PC-3 (cell line): ENCODE data around the gene SRSF8. TPM values are rescaled to one million over a fixed set of nuclear protein-coding genes. Genes with fewer than 3 reads are reported as not detected.
"Not testable (repeated sequence)": the region's sequence is repeated elsewhere in the genome, so short reads cannot be mapped to it uniquely, and the experiment has no call there.

Source experiments
- ATAC-seq: fragments of 200-7000 bp; cut with Tn5 transposase; 2 replicates; pipeline ENCODE4 v1.9.1; 2020; ENCODE audit warnings: mild to moderate bottlenecking, moderate library complexity
- Bru-seq: library from RNA; stranded (reverse); fragments of 400-500 nt; gene quantifications from one replicate; lab custom pipeline; 2021; lab: Mats Ljungman, UMichigan
- BruChase-seq, 2 experiments: library from RNA; stranded (reverse); fragments of 400-500 nt; gene quantifications; one replicate each; lab custom pipeline; 2021; lab: Mats Ljungman, UMichigan
- BruUV-seq: library from RNA; stranded (reverse); fragments of 400-500 nt; replicated peaks from 2 replicates; lab custom pipeline; 2021; lab: Mats Ljungman, UMichigan
- CTCF ChIA-PET: fragments of 300-600 bp; sonication (Branson Sonifier 250); formaldehyde crosslinking; loops from one replicate; lab custom pipeline; 2022; ENCODE audit warnings: antibody characterized with exemption; lab: Charles Lee
- POLR2A ChIA-PET: fragments of 300-600 bp; sonication (Branson Sonifier 250); formaldehyde crosslinking; loops from one replicate; lab custom pipeline; 2022; ENCODE audit warnings: antibody characterized with exemption; ENCODE audit not compliant: unreplicated experiment; lab: Charles Lee
- DNase-seq: peaks from one replicate; pipeline ENCODE4 v3.0.0-alpha.2; 2015
- H2AFZ ChIP-seq: fragments of 300-600 bp; sonication (generic); 2 replicates; pipeline ENCODE4 v1.6.0; 2016; ENCODE audit warnings: antibody characterized with exemption, low read length
- H3F3A ChIP-seq: fragments of 300-600 bp; sonication (generic); one replicate; pipeline ENCODE4 v1.6.0; 2017; ENCODE audit warnings: antibody characterized with exemption, low read length, control low read depth, mild to moderate bottlenecking; ENCODE audit not compliant: unreplicated experiment
- H3K27ac ChIP-seq: fragments of 300-600 bp; sonication (generic); 2 replicates; pipeline ENCODE4 v1.5.1; 2016; ENCODE audit warnings: mild to moderate bottlenecking, low read length
- H3K27me3 ChIP-seq: fragments of 300-600 bp; sonication (generic); 2 replicates; pipeline ENCODE4 v1.6.1; 2016; ENCODE audit warnings: low read length, mixed read lengths
- H3K36me3 ChIP-seq: fragments of 300-600 bp; sonication (generic); 2 replicates; pipeline ENCODE4 v1.6.1; 2016; ENCODE audit warnings: low read depth, mixed run types, low read length, mixed read lengths
- H3K4me1 ChIP-seq: fragments of 300-600 bp; sonication (generic); 2 replicates; pipeline ENCODE4 v1.5.1; 2016; ENCODE audit warnings: low read length; ENCODE audit not compliant: insufficient read depth
- H3K4me2 ChIP-seq: fragments of 300-600 bp; sonication (generic); 2 replicates; pipeline ENCODE4 v1.6.0; 2016; ENCODE audit warnings: low read length
- H3K4me3 ChIP-seq: fragments of 300-600 bp; sonication (generic); 2 replicates; pipeline ENCODE4 v1.5.1; 2016; ENCODE audit warnings: mild to moderate bottlenecking, low read length, mixed read lengths
- H3K79me2 ChIP-seq: fragments of 300-600 bp; sonication (generic); 2 replicates; pipeline ENCODE4 v1.6.1; 2017; ENCODE audit warnings: low read length, mixed read lengths
- H3K9ac ChIP-seq: fragments of 300-600 bp; sonication (generic); 2 replicates; pipeline ENCODE4 v1.6.0; 2016; ENCODE audit warnings: mild to moderate bottlenecking, low read length
- H3K9me2 ChIP-seq: fragments of 300-600 bp; sonication (generic); replicated peaks from 2 replicates; pipeline ENCODE4 v1.6.1; 2016; ENCODE audit warnings: mixed run types, low read length, mixed read lengths
- H3K9me3 ChIP-seq: fragments of 300-600 bp; sonication (generic); 2 replicates; pipeline ENCODE4 v1.6.1; 2016; ENCODE audit warnings: low read length, mixed read lengths
- H4K20me1 ChIP-seq: fragments of 300-600 bp; sonication (generic); 2 replicates; pipeline ENCODE4 v1.6.1; 2016; ENCODE audit warnings: low read length, mixed read lengths
- CTCF ChIP-seq: fragments of 300-600 bp; sonication (generic); conservative IDR thresholded peaks from 2 replicates; pipeline ENCODE4 v1.5.1; 2017; ENCODE audit warnings: antibody characterized with exemption, low read depth, mild to moderate bottlenecking, low read length
- EZH2 ChIP-seq: fragments of 300-600 bp; sonication (generic); IDR thresholded peaks from one replicate; pipeline ENCODE4 v1.6.1; 2017; ENCODE audit warnings: antibody characterized with exemption, mild to moderate bottlenecking, low read length; ENCODE audit not compliant: unreplicated experiment
- EZH2phosphoT487 ChIP-seq: fragments of 300-600 bp; sonication (generic); IDR thresholded peaks from 2 replicates; pipeline ENCODE4 v1.6.1; 2018; ENCODE audit warnings: mild to moderate bottlenecking, antibody characterized with exemption, low read length, borderline replicate concordance
- intact Hi-C: fragments of 100-400 bp; cut with micrococcal nuclease; formaldehyde crosslinking; loops from 2 replicates; pipeline ENCODE4 v1.9.0; 2023
- long read RNA-seq: library from polyadenylated mRNA; unstranded; transcript quantifications from one replicate; pipeline ENCODE4 v2.0.0, GENCODE V29; 2021; ENCODE audit not compliant: unreplicated experiment
- total RNA-seq: library from RNA; depleted of rRNA; stranded (reverse); fragments of >200 nt; gene quantifications from 2 replicates; pipeline ENCODE4 v1.2.3, GENCODE V29; 2014; rRNA removed

Gene SRSF8
- total RNA-seq (17.2 and 20.4 TPM in 2 replicates), Bru-seq, nascent RNA (percentile 91 among the genes with signal in this experiment), BruChase-seq, experiment 1, labeled RNA remaining after a 6-hour chase (percentile 98 among the genes with signal in this experiment), BruChase-seq, experiment 2, labeled RNA remaining after a 2-hour chase (percentile 96 among the genes with signal in this experiment)
- long read RNA-seq, full-length matches to known transcripts = 139 of 140 reads
- long read RNA-seq, partial matches to known transcripts = 0 of 140 reads
- long read RNA-seq, other reads (novel, unspliced or antisense) = 1 of 140 reads

DNA sequence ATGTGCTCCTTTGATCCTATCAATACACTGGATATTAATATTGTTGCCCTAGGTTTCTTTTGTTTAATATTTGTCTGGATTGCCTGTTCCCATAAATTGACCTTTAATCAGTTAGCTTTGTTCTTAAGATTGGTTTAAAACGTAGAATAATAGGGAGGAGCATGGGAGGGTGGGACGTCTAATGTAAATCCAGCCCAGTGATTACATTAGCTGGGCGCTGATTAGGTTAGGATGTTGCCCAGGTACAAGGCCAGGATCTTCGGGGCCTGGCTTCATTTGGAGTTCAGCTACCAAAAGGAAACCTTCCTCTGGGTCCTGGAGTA, at the start of gene SRSF8:
TSS of gene SRSF8 (plus strand) at position 204 of the 323 bp plus-strand sequence. CDS start 308 bp downstream, outside the sequence.
- peak within 1 kb of the TSS; percentile 91 for H3K4me2 ChIP-seq
- H3K9ac ChIP-seq = peak within 1 kb of the TSS; percentile 79
- H3K4me1 ChIP-seq = peaks cover 13% of the 10 kb centered on the region
- no peak for DNase-seq
- H3K27me3 ChIP-seq = peaks cover 7% of the 10 kb centered on the region; the same call in 1 of the 2 replicates
- H3K4me3 ChIP-seq = peak within 1 kb of the TSS; percentile 82
- ChIA-PET CTCF (interaction anchor here (0.5 to 1.6 kb wide), 5 partner anchors 81 to 639 kb away, joined by 3 to 16 read pairs (median 3); partner anchors contain the start of genes CWC15 and KDM4D), POLR2A (interaction anchor here (0.6 to 1.1 kb wide), 9 partner anchors 23 to 1323 kb away, joined by 3 to 28 read pairs (median 5); partner anchors contain the start of genes CCDC82, CWC15, ENDOD1 and JRKL)
- no peaks in the 10 kb centered on the region for H3K9me3 ChIP-seq
- ATAC-seq = peak; percentile 48; the same call in 1 of the 2 replicates
- no peaks in the 10 kb centered on the region for H3K9me2 ChIP-seq
- intact Hi-C loops = loop anchor here (2.0 to 10.0 kb wide), 5 partner anchors 94 to 1361 kb away; partner anchors contain the start of genes AMOTL1, CWC15, KDM4D and SESN3
- H3K79me2 ChIP-seq = peaks cover 42% of the 10 kb centered on the region
- no peaks in the 10 kb centered on the region for H3F3A ChIP-seq
- H3K36me3 ChIP-seq = no peaks in the 10 kb centered on the region
- H2AFZ ChIP-seq = peak within 1 kb of the TSS; percentile 78
- BruUV-seq = no TSS peak
- TF ChIP-seq EZH2 (no peak), EZH2phosphoT487 (no peak), CTCF (no peak)
- H3K27ac ChIP-seq = peak within 1 kb of the TSS; percentile 67
- peaks cover 7% of the 10 kb centered on the region; the same call in 1 of the 2 replicates for H4K20me1 ChIP-seq

DNA sequence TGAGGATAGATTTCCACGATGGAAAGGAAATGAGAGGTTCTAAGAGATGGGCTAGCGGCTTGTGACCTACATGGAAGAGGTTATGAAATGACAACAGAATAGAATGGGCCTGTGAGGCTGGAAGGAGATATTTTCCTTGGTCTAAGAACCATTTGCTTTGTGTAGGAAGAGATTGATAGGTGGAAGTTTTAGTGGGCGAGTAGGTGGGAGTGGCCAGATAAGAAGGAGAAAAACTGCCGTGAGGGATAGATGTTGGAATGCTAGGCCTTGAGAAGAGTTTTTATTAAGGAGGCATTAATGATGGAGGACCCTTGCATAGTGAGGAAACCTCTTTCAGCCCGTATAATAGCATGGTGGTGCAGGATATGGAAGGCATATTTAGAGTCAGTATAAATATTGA, 45.3 kb upstream of the SRSF8 start:
- H3K79me2 ChIP-seq, POLR2A ChIA-PET, intact Hi-C loops, BruUV-seq, H3K9me3 ChIP-seq, H3K9me2 ChIP-seq, CTCF ChIA-PET, H3K4me3 ChIP-seq, ATAC-seq, H4K20me1 ChIP-seq, H2AFZ ChIP-seq, H3F3A ChIP-seq, DNase-seq, H3K4me2 ChIP-seq, H3K9ac ChIP-seq, H3K36me3 ChIP-seq, H3K4me1 ChIP-seq, H3K27ac ChIP-seq: not testable (repeated sequence)
- peaks cover 11% of the 10 kb centered on the region; the same call in 1 of the 2 replicates for H3K27me3 ChIP-seq

GRCh38 chr11:95024958-95025357, 41.8 kb upstream of the SRSF8 start, which contains the start of gene KDM4E:
Gene KDM4E, plus strand, starts transcription at chr11:95025258. Its CDS starts 300 bp downstream, at chr11:95025558.
- Histone ChIP-seq H3K4me2 (no peak within 1 kb of the TSS), H3K36me3 (no peaks in the 10 kb centered on the region), H3K9me3 (no peaks in the 10 kb centered on the region), H3K9ac (no peak within 1 kb of the TSS), H3K27ac (no peak within 1 kb of the TSS), H3K27me3 (peaks cover 11% of the 10 kb centered on the region; the same call in 1 of the 2 replicates), H2AFZ (no peak within 1 kb of the TSS), H3K9me2 (no peaks in the 10 kb centered on the region), H3K79me2 (no peaks in the 10 kb centered on the region), H3F3A (no peaks in the 10 kb centered on the region), H3K4me3 (no peak within 1 kb of the TSS), H3K4me1 (no peaks in the 10 kb centered on the region), H4K20me1 (no peaks in the 10 kb centered on the region)
- no TSS peak for BruUV-seq
- ChIA-PET CTCF (no interaction called here), POLR2A (no interaction called here)
- TF ChIP-seq EZH2 (no peak), CTCF (no peak), EZH2phosphoT487 (no peak)
- intact Hi-C loops = no loop called here
- DNase-seq (no peak), ATAC-seq (no peak)

DNA sequence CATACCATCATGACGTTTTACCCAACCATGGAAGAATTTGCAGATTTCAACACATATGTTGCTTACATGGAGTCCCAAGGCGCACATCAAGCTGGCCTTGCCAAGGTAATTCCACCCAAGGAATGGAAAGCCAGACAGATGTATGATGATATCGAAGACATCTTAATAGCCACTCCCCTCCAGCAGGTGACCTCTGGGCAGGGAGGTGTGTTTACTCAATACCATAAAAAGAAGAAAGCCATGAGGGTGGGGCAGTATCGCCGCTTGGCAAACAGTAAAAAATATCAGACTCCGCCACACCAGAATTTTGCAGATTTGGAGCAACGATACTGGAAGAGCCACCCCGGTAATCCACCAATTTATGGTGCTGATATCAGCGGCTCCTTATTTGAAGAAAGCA, 41.1 kb upstream of the SRSF8 start:
- intact Hi-C loops, CTCF ChIA-PET, H3K4me3 ChIP-seq, H3K9ac ChIP-seq, H4K20me1 ChIP-seq, H3K79me2 ChIP-seq, DNase-seq, H3K9me2 ChIP-seq, H3K9me3 ChIP-seq, H2AFZ ChIP-seq, H3K4me2 ChIP-seq, H3K36me3 ChIP-seq, H3F3A ChIP-seq, H3K4me1 ChIP-seq, H3K27ac ChIP-seq, POLR2A ChIA-PET, ATAC-seq, BruUV-seq: not testable (repeated sequence)
- H3K27me3 ChIP-seq = peaks cover 11% of the 10 kb centered on the region; the same call in 1 of the 2 replicates
